HG03097 (cell line): ENCODE data around the gene FERMT1.
"Not testable (repeated sequence)": the region's sequence is repeated elsewhere in the genome, so short reads cannot be mapped to it uniquely, and the experiment has no call there.

Source experiments
- ATAC-seq: cut with Tn5 transposase; IDR thresholded peaks from one replicate; pipeline ENCODE4 v1.9.1; 2021; ENCODE audit not compliant: unreplicated experiment, low FRiP score

FERMT1 gene

GRCh38 chr20:6120491-6120988 is 2.3 kb downstream of the FERMT1 start:
- ATAC-seq: no peak

- ATAC-seq: no peak
These were observed 6.1 kb downstream of the FERMT1 start for GRCh38 chr20:6116758-6117157.

GRCh38 chr20:6115221-6115895 is 7.5 kb downstream of the FERMT1 start:
- no peak for ATAC-seq

DNA sequence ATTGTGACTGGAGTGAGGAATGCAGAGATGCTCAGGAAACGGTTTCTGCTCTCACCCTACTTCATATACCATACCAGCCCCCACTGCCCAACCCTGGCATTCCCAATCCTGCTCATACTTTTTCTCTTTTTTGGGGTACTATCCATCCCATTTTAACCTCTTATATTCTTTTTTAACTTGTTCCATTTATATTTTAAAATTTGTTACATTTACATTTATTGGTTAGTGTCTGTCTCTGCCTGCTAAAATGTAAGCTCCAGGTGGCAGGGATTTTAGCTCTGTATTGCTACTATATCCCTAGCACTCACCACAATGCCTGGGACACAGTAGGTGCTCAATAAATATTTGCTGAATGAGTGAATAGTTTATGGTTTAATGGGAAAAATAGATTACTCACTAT is 8.1 kb downstream of the FERMT1 start:
- ATAC-seq: no peak

GRCh38 chr20:6113951-6114350 is 8.9 kb downstream of the FERMT1 start:
- no peak for ATAC-seq

DNA sequence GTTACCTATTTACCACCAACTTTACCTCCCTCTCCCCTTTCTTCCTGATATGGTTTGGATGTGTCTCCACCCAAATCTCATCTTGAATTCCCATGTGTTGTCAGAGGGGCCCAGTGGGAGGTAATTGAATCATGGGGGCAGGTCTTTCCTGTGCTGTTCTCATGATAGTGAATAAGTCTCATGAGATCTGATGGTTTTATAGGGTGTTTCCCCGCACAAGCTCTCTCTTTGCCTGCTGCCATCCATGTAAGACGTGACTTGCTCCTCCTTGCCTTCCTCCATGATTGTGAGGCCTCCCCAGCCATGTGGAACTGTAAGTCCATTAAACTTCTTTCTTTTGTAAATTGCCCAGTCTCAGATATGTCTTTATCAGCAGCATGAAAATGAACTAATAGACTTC is 9.9 kb downstream of the FERMT1 start:
- ATAC-seq: not testable (repeated sequence)

DNA sequence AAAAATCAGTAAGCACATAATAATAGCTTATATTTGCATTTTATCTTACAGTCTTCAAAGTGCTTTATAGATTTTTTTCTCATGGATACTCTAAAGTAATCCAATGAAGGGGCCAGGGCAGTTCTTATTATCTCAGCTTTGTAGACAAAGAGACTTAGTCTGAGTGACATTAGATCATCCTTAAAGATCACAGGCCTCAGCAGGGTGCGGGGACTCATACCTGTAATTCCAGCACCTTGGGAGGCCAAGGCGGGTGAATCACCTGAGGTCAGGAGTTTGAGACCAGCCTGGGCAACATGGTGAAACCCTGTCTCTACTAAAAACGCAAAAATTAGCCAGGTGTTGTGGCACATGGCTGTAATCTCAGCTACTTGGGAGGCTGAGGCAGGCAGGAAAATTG is 14.5 kb downstream of the FERMT1 start:
- no peak for ATAC-seq

GRCh38 chr20:6104493-6105188 is 18.2 kb downstream of the FERMT1 start:
- ATAC-seq: no peak

GRCh38 chr20:6103301-6103700 is 19.5 kb downstream of the FERMT1 start:
- ATAC-seq: no peak

- no peak for ATAC-seq
These were observed 21.5 kb downstream of the FERMT1 start for GRCh38 chr20:6101346-6101745.

- ATAC-seq: no peak
These were observed 22.6 kb downstream of the FERMT1 start for GRCh38 chr20:6100246-6100645.

- no peak for ATAC-seq
These were observed 23.0 kb downstream of the FERMT1 start for GRCh38 chr20:6099819-6100218.

- no peak for ATAC-seq
These were observed 27.4 kb downstream of the FERMT1 start for GRCh38 chr20:6095409-6095808.

- ATAC-seq: no peak
These were observed 28.3 kb downstream of the FERMT1 start for GRCh38 chr20:6094565-6094964.

- no peak for ATAC-seq
These were observed 28.8 kb downstream of the FERMT1 start for GRCh38 chr20:6094063-6094462.

GRCh38 chr20:6091661-6092060 is 31.2 kb downstream of the FERMT1 start:
- no peak for ATAC-seq

- no peak for ATAC-seq
These were observed 36.0 kb downstream of the FERMT1 start for GRCh38 chr20:6086868-6087267.

DNA sequence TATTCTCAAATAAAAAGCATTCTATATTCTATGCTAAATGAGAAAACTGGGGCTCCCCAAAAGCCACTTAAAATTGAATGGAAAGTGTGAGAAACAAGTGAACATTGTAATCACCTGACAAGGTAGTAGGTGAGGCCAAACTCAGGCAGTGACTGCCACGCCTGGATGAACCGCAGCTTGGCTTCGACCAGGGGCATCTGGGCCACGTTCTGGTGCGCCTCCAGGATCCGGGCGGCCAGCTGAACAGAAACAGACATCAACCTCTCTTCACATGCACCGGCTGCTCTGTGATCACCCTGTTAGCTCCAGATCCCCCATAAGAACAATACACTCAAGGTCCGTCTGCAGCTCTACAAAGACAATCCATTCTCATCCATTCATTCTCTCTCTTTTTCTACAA is 38.9 kb downstream of the FERMT1 start:
- no peak for ATAC-seq

DNA sequence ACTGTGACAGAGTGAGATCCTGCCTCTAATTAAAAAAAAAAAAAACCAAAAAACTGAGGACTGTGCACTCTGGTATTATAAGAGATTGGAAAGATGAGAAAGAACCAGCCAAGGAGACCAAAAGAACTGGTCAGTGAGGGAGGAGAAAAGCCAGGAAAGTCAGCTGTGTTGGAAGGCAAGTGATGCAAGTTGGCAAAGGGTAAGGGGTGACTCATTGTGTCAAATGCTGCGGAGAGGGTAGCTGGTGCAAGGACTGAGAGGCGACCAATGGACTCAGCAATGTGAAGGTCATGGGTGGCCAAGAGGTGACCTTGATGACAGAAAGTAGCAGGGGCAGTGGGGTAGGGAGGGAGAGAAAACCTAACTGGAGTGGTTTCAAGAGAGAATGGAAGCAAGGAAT is 41.6 kb downstream of the FERMT1 start:
- ATAC-seq: no peak

GRCh38 chr20:6079016-6079415 is 43.8 kb downstream of the FERMT1 start:
- no peak for ATAC-seq

- ATAC-seq: no peak
These were observed 47.2 kb downstream of the FERMT1 start for GRCh38 chr20:6075428-6076219.
